Activated T-helper 9 cell treated with anti-CD3 and anti-CD28 coated beads, Interleukin-2, amount 50 U/mL, for 16 hours (primary cell): ENCODE results near the gene PARP9.
"Not testable (repeated sequence)": the region's sequence is repeated elsewhere in the genome, so short reads cannot be mapped to it uniquely, and the experiment has no call there.

Experiments
- DNase-seq: peaks from one replicate; pipeline ENCODE4 v3.0.0-alpha.2; 2020; ENCODE audit warnings: low read depth

The PARP9 gene

DNA sequence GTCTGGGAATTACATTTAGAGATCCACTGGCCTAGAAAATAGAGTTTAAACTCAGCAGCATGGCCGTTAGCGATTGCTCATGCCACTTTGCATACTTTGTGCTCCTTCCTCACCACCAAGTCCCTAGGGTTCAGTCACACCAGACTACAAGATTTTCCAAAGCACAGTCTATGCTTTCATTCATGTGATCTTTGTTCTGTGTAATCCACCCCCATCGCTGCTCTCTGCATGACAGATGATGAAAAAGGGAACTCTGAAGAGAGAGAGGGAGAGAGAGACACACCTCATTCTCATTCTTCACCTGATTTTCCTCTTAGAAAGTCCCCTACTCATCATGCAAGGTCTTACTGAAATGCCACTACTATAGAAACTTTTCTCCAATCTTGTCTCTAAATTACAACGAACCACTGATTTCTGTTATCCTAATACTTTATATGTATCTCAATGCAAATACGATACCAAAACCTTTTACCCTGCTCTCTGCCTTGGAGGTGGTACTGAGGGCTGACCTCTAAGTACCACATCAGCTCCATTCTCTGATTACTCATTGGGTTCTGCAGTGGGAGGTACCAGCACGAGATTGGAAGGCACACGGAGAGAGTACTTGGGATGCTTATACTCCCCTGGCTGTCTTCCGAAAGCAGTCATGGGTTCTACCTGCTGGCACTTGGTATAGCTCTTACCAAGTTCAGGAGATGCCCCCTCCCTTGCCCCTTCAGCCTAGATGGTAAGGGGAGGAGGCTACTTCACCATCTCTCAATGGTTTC is 12.3 kb upstream of the PARP9 start:
- DNase-seq = no peak

DNA sequence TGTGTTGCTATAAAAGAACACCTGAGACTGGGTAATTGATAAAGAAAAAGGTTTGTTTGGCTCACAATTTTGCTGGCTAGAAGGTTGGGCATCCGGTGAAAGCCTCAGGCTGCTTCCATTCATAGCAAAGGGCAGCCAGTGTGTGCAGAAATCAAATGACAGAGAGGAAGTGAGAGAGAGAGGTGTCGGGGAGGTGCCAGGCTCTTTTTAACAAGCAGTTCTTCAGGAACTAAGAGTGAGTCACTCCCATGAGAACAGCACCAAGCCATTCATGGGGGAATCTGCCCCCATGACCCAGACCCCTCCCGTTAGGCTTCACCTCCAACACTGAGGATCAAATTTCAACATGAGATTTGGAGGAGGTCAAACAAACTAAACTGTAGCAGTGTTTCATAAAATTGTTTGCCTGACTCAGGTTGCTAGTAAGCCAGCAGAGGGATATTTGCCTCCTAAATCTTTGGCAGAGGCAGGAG is 8.9 kb upstream of the PARP9 start:
- no peak for DNase-seq

DNA sequence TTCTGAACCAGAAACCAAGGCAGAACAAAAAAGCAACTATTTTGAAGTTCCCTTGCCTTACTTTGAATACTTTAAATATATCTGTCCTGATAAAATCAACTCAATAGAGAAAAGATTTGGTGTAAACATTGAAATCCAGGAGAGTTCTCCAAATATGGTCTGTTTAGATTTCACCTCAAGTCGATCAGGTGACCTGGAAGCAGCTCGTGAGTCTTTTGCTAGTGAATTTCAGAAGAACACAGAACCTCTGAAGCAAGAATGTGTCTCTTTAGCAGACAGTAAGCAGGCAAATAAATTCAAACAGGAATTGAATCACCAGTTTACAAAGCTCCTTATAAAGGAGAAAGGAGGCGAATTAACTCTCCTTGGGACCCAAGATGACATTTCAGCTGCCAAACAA is 4.7 kb upstream of the PARP9 start:
- no peak for DNase-seq

DNA sequence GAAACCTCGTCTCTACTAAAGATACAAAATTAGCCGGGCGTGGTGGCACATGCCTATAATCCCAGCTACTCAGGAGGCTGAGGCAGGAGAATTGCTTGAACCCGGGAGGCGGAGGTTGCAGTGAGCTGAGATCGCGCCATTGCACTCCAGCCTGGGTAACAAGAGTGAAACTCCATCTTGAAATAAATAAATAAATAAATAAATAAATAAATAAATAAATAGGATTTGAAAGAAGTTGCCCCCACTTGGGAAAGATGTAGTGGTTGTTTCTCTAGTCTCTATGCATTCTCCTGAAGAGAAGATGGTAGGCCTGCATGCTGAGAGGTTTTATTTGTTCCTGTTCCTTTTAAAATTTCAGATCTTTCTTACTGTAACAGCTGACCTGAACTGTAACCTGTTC is 4.0 kb upstream of the PARP9 start:
- not testable (repeated sequence) for DNase-seq

DNA sequence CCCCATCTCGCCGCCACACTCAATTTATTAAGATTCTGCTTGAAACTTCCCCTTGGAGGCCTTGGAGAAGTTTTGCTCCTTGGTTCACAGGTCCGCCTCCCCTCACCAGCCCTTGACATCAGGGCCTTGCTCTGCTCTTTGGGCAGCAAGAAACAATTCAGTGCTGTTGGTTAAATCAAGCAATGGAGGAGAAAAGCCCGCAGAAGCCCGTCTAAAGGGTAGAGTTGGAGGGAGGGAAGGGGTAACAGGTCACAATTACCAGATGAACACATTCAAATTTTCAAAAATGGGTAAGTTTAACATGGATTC is 429 bp downstream of the PARP9 start:
- DNase-seq = no peak

DNA sequence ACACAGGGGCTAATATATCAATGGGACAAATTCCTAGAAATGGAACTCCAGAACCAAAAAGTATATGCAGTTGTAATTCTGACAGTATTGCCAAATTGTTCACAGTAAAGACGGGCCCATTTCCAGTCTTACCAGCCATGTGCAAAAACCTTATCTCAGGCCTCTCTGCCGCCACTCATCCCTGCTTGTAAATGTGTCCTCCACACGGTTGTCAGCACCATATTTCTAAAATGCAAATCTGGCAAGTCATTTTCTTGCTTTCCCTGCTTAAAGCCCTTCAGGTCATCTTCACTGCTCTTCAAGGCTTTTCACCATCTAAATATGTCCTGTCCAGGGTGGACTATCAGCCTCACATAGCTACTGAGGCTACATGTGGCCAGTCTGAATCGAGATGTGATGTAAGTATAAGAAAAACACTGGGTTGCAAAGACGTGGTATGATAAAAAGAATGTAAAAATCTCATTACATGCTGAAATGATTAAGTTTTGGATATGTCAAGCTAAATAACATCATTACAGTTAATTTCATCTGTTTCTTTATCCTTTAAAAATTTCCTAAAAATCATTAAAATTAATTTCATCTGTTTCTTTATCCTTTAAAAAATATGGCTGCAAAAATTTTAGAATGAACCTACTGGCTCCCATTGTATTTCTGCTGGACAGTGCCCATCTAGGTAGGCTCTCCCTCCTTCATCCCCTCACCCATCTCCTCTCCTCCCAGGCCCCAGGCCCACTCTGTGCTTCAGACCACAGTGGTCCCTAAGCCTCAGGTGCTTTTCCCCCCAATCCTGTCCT is 980 bp downstream of the PARP9 start:
- DNase-seq = no peak

DNA sequence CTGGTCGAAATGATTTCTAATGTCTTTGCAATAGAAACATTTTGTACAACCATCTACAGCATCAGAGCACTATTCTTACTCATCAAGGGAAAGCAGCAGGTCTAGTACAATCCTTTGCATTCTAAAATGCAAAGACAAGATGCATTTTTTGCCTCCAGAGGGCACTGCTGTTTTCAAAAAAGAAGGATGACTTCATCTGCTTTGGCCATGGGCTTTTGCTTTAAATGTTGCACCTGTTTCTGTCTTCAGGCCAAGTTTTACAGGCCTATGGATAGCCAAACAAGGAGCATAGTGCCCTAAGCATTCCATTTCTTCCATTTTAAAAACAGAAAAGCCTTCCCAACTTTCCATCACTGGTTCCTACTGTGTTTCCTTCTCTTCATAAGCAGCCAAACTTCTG is 3.4 kb downstream of the PARP9 start:
- DNase-seq = no peak

DNA sequence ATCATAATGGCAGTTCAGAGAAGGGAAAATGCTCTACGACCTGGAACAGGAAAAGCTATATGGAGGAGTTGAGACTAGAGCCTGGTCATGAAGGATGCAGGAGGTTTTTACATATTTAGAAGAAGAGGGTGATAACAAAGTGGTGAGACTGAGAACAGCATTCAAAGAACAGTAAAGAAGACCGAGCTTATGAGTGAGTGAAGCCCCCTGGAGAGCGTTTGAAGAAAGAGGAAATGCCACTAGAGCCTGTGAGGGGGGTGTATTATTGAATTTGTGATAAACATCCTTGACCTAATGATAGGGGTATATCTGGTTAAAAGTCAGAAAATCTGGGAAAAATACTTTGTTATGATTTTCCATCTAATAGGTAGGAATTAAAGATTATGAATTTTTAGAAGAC is 4.2 kb downstream of the PARP9 start:
- no peak for DNase-seq

DNA sequence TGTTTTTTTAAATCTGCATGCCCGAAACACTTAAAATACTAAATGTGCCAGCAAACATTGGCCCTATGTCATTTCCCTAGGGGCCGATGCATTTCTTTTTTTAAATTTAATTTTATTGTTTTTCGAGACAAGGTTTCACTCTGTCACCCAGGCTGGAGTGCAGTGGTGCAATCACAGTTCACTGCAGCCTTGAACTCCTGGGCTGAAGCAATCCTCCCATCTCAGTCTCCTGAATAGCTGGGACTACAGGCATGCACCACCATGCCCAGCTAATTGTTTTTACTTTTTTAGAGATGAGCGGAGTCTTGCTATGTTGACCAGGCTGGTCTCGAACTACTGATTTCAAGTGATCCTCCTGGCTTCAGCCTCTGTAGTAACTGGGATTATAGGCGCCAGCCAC is 5.5 kb downstream of the PARP9 start:
- DNase-seq = no peak

DNA sequence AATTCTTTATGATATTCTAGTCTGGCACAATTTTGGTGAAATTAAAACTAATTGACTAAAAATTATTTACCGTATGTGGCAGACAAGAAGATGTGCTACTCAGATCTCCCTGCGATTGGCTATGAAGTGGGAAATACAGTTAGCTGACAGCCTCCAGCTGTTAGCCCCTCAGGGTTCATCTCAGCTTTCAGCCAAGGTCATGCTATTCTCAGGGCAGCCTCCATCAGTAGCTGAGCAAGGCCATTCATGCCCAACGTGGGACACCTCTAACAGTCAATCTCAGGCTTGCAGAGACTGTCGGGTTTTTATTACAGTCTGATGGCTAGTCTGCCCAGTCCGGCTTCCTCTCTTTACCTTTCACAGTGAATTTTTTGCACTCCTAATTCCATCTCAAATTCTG is 6.7 kb downstream of the PARP9 start:
- no peak for DNase-seq

DNA sequence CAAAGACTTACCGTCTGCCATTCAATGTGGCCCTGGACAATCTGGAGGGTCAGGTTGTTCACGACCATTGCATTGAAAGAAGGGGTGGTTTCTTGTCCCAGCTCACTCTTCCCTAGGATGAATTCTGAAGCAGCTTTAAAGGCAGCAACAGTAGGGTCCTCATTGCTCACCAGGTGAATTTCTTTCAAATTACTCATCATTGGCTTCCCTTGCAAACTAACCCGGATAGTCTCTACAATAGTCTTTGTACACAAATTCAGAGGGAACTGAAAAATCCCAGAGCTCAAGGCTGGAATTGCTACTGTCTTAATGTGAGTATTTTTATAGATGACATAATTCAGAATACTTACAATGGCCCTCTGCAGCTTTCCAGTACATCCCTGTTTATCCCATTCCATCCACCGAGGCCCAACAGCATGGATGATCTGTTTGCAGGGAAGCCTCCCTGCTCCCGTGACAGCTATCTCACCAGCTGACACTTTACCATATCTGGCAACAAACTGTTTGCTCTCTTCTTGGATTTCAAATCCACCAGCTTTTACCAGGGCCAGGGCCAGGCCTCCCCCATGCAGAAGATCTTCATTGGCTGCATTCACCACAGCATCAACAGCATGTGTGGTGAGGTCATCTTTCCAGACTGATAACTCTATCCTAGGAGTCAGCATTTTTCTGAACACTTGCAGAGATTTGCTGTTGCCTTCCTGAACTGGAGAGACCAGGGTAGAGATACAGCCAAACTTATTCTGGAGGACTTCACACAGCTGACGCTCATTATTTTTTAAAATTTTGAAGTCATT is 8.6 kb downstream of the PARP9 start:
- DNase-seq = no peak

DNA sequence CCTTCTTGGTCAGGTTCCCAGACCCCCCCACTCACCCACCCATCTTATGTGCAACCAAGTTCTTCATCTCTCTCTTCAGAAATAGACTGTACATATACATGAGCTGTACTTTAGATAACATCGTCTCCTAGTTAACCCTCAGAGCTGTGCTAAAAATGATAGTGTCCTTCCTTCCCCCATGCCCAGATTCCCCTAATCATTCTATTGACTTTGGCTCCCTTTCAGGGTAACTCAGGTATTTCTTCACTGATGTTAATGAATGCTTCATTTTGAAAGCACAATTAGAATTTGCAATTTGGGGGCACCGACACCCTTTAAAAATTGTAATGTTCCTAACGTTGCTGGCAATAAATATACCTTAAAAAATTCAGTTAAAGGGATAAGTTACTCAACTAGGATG is 10.9 kb downstream of the PARP9 start:
- DNase-seq = no peak

DNA sequence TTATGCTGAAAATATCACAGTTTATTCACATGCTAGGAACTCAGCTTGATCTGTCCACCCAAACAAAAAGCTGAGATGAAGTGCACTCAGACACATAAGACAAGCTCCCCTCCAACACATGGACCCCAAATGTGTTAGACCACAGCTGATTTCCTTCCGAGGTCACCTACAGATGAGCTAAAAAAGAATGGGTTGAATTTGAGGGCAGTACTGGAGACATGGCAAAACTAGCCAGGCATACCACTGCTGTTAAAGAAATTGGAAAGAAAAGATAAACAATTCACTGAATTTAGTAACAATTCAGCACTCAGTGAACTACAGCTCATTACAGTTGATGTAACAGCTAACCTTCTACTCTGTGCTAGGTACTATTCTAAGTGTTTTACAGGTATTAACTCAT is 15.5 kb downstream of the PARP9 start:
- no peak for DNase-seq

DNA sequence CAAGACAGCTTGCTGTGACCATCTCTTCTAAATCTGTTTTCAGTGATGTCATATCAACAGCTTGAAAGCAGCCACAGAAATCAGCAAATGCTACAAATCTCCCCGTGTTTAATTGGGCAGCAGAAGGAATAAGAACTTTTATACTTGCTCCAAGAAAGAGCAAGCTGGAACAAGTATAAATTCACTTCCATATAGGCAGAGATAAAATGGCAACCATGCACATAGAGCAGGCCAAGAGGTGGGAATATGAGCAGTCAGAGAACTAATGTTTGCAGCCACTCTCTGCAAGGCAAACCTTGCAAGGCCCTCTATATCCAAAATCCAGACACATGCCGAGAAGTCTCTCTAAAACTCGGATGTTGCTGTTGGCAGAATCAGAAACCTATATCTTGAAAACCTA is 16.0 kb downstream of the PARP9 start:
- DNase-seq = no peak

DNA sequence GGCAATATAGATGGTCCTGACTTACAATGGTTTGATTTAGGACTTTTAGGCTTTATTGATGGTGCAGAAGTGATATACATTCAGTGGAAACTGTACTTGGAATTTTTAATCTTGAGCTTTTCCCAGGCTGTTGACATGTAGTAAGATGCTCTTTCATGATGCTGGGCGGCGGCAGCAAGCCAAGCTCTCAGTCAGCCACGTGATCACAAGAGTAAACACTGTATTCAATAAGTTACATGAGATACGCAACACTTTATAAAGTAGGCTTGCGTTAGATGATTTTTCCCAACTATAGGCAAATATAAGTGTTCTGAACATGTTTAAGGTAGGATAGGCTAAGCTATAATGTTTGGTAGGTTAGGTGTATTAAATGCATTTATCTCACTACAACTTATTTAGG is 17.9 kb downstream of the PARP9 start:
- DNase-seq = no peak

DNA sequence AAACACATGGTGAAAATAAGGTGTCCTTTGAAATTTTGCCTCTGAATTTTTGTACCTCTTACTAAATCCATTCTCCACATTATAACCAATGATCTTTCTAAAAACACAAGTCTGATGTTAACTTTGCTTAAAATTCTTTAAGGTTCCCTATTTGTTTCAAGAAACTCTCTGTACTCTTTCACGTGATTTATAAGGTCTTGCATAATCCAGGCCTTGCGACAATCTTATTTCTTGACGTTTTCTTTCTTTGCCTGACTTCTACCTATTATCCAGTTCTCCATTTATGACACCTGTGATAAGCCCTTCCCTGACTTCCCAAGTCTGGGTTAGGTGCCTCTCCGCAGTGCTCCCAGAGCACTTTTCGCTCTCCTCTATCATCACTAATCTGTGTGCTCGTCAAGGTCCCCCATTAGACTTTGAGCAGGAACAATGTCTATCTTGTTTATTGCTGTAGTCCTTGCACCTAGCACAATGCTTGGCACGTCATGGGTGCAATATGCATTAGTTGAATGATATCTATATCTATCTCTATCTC is 25.1 kb downstream of the PARP9 start:
- no peak for DNase-seq

DNA sequence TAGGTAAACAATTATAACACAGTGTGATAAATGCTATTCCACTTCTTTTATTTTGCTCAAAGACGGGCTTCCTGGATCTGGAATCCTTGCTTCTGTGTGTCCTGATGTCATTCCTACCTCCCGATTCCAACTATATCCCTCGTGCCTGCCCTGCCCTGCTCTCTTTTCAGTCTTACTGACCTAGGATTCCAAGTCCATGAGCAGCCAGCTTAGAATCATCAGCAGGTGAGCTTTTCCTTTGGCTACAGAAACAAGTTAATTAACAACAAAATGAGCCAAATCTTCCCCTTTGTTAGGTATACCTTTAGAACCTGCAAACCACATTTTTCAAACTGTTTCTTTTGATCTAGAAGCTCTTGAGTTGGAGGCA is 27.5 kb downstream of the PARP9 start:
- DNase-seq = no peak

DNA sequence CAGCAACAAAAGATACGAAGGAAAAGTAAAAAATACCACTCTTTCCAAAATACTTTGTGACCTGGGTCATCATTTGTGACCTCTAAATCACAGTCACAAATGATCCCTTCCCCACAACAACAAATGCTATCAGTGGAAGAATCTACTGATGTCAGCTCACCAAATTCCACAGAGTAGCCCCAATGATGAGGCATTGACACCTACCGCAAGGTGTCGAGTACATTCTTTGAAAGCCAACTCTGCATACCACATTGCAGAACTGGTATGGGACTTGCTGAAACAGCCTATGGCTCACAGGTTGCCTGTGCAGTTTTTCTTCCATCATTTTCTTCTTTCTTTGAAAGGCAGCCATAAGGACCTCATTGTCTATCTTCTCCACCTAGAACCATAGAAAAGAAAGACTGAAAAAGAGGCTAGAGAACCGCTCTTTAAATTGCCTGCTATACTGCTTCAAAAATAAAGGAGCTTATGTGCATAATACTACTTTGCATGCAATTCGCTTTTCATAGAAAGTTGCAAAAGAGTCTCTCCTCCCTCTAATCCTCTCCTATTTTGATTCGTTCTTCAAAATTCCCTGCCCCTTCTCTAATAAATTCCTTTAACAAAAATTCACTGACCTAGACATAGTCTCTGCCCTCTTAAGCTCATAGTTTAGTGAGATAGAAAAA is 28.0 kb downstream of the PARP9 start:
- no peak for DNase-seq

DNA sequence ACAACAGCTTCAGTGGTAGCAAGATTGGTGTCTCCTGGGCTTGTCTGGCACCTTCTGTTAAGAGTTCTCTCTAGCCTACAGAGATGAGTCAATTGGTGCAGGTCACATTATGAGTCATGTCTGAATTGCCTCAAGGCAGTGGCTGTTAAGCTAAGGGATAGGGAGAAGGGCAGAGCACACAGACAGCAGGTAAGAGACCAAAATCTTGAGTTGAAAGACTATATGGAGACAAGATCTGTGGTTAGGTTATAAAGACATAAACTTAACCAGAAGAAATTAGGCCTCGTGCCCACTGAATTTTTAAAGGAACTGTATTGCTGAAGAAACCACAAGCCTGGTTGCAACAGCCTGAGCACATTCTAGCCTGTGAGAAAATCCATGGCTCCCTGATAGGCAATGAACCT is 30.2 kb downstream of the PARP9 start:
- DNase-seq = no peak

DNA sequence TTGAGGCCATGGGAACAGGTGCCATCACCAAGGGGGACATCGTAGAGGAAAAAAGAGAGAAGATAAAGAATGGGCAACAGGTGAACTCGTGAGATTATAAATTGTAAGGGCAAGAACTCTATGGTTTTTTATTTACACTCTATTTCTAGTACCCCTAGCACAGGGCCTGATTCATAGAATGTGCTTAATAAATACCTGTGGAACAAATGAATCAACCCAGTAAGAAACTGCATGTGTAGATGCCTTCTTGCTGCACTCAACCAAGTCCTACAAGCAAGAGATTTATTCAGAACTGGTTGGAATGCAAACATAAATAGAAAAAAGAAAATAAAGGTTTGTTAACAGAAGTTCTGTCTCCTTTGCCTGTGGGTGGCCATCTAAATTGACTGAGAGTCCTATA is 30.6 kb downstream of the PARP9 start:
- DNase-seq = no peak

DNA sequence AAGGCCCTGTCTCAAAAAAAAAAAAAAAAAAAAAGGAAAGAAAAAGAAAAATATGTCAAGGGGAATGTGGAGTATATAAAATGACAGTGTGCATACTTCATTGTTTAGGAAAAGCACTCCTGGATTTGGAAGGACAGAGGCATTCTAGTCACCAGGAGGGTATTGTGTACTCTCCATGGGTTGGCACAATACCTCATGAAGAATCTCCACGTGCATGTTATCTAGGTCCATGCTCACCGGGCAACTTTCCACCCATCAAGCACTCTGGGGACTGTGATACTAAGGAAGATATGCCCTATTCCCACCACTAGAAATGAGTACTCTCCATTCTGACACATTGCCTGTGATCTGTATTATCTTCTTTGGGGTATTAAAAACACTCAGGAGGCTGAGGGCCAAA is 33.9 kb downstream of the PARP9 start:
- DNase-seq = no peak

DNA sequence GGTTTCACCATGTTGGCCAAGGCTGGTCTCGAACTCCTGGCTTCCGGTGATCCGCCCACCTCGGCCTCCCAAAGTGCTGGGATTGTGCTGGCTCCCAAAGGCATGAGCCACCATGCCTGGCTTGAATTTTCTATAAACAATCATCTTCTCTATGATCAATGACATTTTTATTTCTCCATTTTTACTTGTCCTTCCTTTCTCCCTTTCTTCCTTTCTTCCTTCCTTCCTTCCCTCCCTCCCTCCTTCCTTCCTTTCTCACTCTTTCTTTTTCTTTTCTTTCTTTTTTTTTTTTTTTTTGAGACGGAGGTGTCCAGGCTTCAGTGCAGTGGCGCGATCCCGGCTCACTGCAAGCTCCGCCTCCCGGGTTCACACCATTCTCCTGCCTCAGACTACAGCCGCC is 40.8 kb downstream of the PARP9 start:
- DNase-seq = no peak
